HCT116 (cell line): Measurements from ENCODE around the gene SERPINA3. TPM values are rescaled to one million over a fixed set of nuclear protein-coding genes. Genes with fewer than 3 reads are reported as not detected.

Source experiments
- ATAC-seq: fragments of 200-7000 bp; cut with Tn5 transposase; 2 replicates; pipeline ENCODE4 v1.9.1; 2020; ENCODE audit warnings: mild to moderate bottlenecking, moderate library complexity
- BruUV-seq: library from RNA; stranded (reverse); fragments of 400-500 nt; replicated peaks from 2 replicates; lab custom pipeline; 2021; lab: Mats Ljungman, UMichigan
- CTCF ChIA-PET: fragments of 300-600 bp; sonication (Branson Sonifier 250); formaldehyde crosslinking; loops from one replicate; lab custom pipeline; 2021; ENCODE audit warnings: antibody characterized with exemption; lab: Charles Lee
- POLR2A ChIA-PET: fragments of 300-600, 350-600 bp; sonication (Branson Sonifier 250); formaldehyde crosslinking; loops from one replicate; lab custom pipeline; 2021; ENCODE audit warnings: antibody characterized with exemption; lab: Charles Lee
- RAD21 ChIA-PET, 2 experiments: fragments of 300-600 bp; sonication (Branson Sonifier 250); formaldehyde crosslinking; loops; one replicate each; lab custom pipeline; 2023; ENCODE audit warnings: low total read pairs in 2 of 2; ENCODE audit not compliant: uncharacterized antibody in 2 of 2, unreplicated experiment in 2 of 2, low non-redundant PET in 1 of 2; lab: Charles Lee
- DNase-seq: peaks from one replicate; pipeline ENCODE4 v3.0.0-alpha.2; 2010; ENCODE audit warnings: low read depth, low spot score
- H2AFZ ChIP-seq: fragments of 200-600 bp; shearing (Covaris generic), sonication (generic); 2 replicates; pipeline ENCODE4 v1.6.1; 2017; ENCODE audit warnings: low read depth, mixed run types, mixed read lengths, antibody characterized with exemption, low read length; ENCODE audit not compliant: poor library complexity, severe bottlenecking
- H3K27ac ChIP-seq: 2 replicates; pipeline ENCODE4 v1.5.1; 2012; ENCODE audit warnings: low read depth, low read length
- H3K27me3 ChIP-seq: fragments of 200-600 bp; sonication (generic); 2 replicates; pipeline ENCODE4 v1.6.1; 2016; ENCODE audit warnings: mixed run types, low read length, mixed read lengths; ENCODE audit not compliant: insufficient read depth
- H3K36me3 ChIP-seq, 2 experiments: fragments of 200-500 bp in 1 of 2; fragments of 200-600 bp in 1 of 2; sonication (Bioruptor generic) in 1 of 2; sonication (generic) in 1 of 2; 2 replicates each; pipeline versions ENCODE4 v1.5.1 to v1.6.1; 2014 to 2016; ENCODE audit warnings: low read length in 2 of 2, inconsistent platforms in 1 of 2, mixed read lengths in 1 of 2, mixed run types in 1 of 2; ENCODE audit not compliant: insufficient read depth in 2 of 2, control insufficient read depth in 1 of 2
- H3K4me1 ChIP-seq, 2 experiments: fragments of 200-600 bp in 1 of 2; sonication (generic) in 1 of 2; 2 replicates each; pipeline versions ENCODE4 v1.5.1 to v1.6.1; 2012 to 2017; ENCODE audit warnings: low read length in 2 of 2, inconsistent platforms in 1 of 2, mild to moderate bottlenecking in 1 of 2, mixed read lengths in 1 of 2, mixed run types in 1 of 2, moderate library complexity in 1 of 2; ENCODE audit not compliant: insufficient read depth in 2 of 2, control insufficient read depth in 1 of 2
- H3K4me2 ChIP-seq: fragments of 200-600 bp; sonication (generic); 2 replicates; pipeline ENCODE4 v1.6.1; 2017; ENCODE audit warnings: mixed run types, low read length, mixed read lengths
- H3K4me3 ChIP-seq, 2 experiments: fragments of 200-600 bp in 1 of 2; sonication (generic) in 1 of 2; replicated peaks in 1 of 2; 2 replicates each; pipeline ENCODE4 v1.5.1; 2011 to 2016; ENCODE audit warnings: low read length in 2 of 2, control low read depth in 1 of 2, low read depth in 1 of 2, mild to moderate bottlenecking in 1 of 2, mixed read lengths in 1 of 2, mixed run types in 1 of 2
- H3K79me2 ChIP-seq: fragments of 200-600 bp; sonication (generic); 2 replicates; pipeline ENCODE4 v1.6.1; 2017; ENCODE audit warnings: mild to moderate bottlenecking, mixed run types, low read length, moderate library complexity, mixed read lengths; ENCODE audit not compliant: insufficient read depth
- H3K9ac ChIP-seq: fragments of 200-600 bp; sonication (generic); 2 replicates; pipeline ENCODE4 v1.6.1; 2016; ENCODE audit warnings: low read length, mixed read lengths
- H3K9me2 ChIP-seq: fragments of 200-600 bp; sonication (generic), shearing (Covaris generic); 2 replicates; pipeline ENCODE4 v1.6.1; 2017; ENCODE audit warnings: mixed run types, mild to moderate bottlenecking, moderate library complexity; ENCODE audit not compliant: insufficient read depth
- H3K9me3 ChIP-seq, 2 experiments: fragments of 200-500 bp in 1 of 2; fragments of 200-600 bp in 1 of 2; sonication (Bioruptor generic) in 1 of 2; sonication (generic) in 1 of 2; 2 replicates each; pipeline ENCODE4 v1.6.1; 2014 to 2017; ENCODE audit warnings: low read length in 2 of 2, mixed read lengths in 2 of 2, inconsistent platforms in 1 of 2, low read depth in 1 of 2, mild to moderate bottlenecking in 1 of 2, mixed run types in 1 of 2, moderate library complexity in 1 of 2; ENCODE audit not compliant: control insufficient read depth in 1 of 2, insufficient read depth in 1 of 2
- H4K20me1 ChIP-seq: fragments of 200-600 bp; sonication (generic), shearing (Covaris generic); 2 replicates; pipeline ENCODE4 v1.6.1; 2017; ENCODE audit warnings: mixed run types, mild to moderate bottlenecking, moderate library complexity; ENCODE audit not compliant: insufficient read depth
- CBX3 ChIP-seq: IDR thresholded peaks from 2 replicates; pipeline ENCODE4 v1.6.1; 2012; ENCODE audit warnings: low read depth
- CTCF ChIP-seq, 3 experiments: fragments of 200-600 bp in 1 of 3; sonication (generic) in 1 of 3; IDR thresholded peaks in 2 of 3; conservative IDR thresholded peaks in 1 of 3; 2 replicates each; pipeline ENCODE4 v1.5.1; 2012 to 2017; ENCODE audit warnings: low read depth in 2 of 3, low read length in 2 of 3, antibody characterized with exemption in 1 of 3, borderline replicate concordance in 1 of 3, control low read depth in 1 of 3, mild to moderate bottlenecking in 1 of 3, mixed read lengths in 1 of 3, mixed run types in 1 of 3, moderate library complexity in 1 of 3; ENCODE audit not compliant: insufficient read depth in 1 of 3
- ELF1 ChIP-seq: IDR thresholded peaks from 2 replicates; pipeline ENCODE4 v1.6.1; 2012; ENCODE audit warnings: low read depth, borderline replicate concordance
- EZH2phosphoT487 ChIP-seq: fragments of 200-600 bp; IDR thresholded peaks from 2 replicates; pipeline ENCODE4 v1.6.1; 2018; ENCODE audit warnings: antibody characterized with exemption, borderline replicate concordance
- FOSL1 ChIP-seq: IDR thresholded peaks from 2 replicates; pipeline ENCODE4 v1.6.1; 2012; ENCODE audit warnings: low read depth
- POLR2AphosphoS5 ChIP-seq: IDR thresholded peaks from 2 replicates; pipeline ENCODE4 v1.6.1; 2011; ENCODE audit warnings: mild to moderate bottlenecking, low read depth, low read length, moderate library complexity
- SP1 ChIP-seq: IDR thresholded peaks from 2 replicates; pipeline ENCODE4 v1.6.1; 2012; ENCODE audit warnings: low read depth
- TCF7L2 ChIP-seq: IDR thresholded peaks from 2 replicates; pipeline ENCODE4 v1.7.0; 2011; ENCODE audit warnings: borderline replicate concordance, inconsistent platforms; ENCODE audit not compliant: insufficient read depth, insufficient read length; ENCODE audit errors: extremely low read depth
- YY1 ChIP-seq: IDR thresholded peaks from 2 replicates; pipeline ENCODE4 v1.6.1; 2011; ENCODE audit warnings: low read length, low read depth, moderate library complexity, mild to moderate bottlenecking; ENCODE audit not compliant: insufficient replicate concordance; ENCODE audit errors: extremely low read depth
- ZBTB33 ChIP-seq: IDR thresholded peaks from 2 replicates; pipeline ENCODE4 v1.6.1; 2011; ENCODE audit warnings: mild to moderate bottlenecking, low read length, moderate library complexity; ENCODE audit not compliant: insufficient replicate concordance; ENCODE audit errors: extremely low read depth
- ZFX ChIP-seq: fragments of 450-650 bp; IDR thresholded peaks from 2 replicates; pipeline ENCODE4 v1.6.1; 2017
- intact Hi-C: fragments of 100-400 bp; cut with micrococcal nuclease; formaldehyde crosslinking; loops from 2 replicates; pipeline ENCODE4 v1.10.0; 2022
- total RNA-seq: library from RNA; stranded (reverse); gene quantifications from one replicate; pipeline ENCODE4 v1.2.1, GENCODE V29; 2021; ENCODE audit not compliant: unreplicated experiment

Gene SERPINA3
- total RNA-seq, 1 experiment from 2014 or later, result 4.3 TPM

- ChIA-PET POLR2A (no interaction called here), CTCF (no interaction called here), RAD21 (no interaction called here)
- Histone ChIP-seq H3K27ac (no peak overlapping the region), H3K4me2 (no peak overlapping the region), H3K9me3 (peaks cover 3 to 10% of the 10 kb centered on the region in 2 experiments; a peak in 2 of 4 replicates), H3K9ac (no peak overlapping the region), H4K20me1 (no peaks in the 10 kb centered on the region), H2AFZ (no peak overlapping the region), H3K4me3 (no peak overlapping the region), H3K9me2 (no peaks in the 10 kb centered on the region), H3K79me2 (no peaks in the 10 kb centered on the region), H3K4me1 (peaks cover 0 to 2% of the 10 kb centered on the region in 2 experiments; a peak in 2 of 4 replicates), H3K27me3 (no peaks in the 10 kb centered on the region), H3K36me3 (no peaks in the 10 kb centered on the region)
- TF ChIP-seq ZFX (no peak), CBX3 (peak; percentile 88)
- ATAC-seq, result no peak
- intact Hi-C loops, result no loop called here
- DNase-seq, result no peak
- no TSS peak for BruUV-seq
Observed at GRCh38 chr14:94617988-94618822, 6.0 kb downstream of the SERPINA3 start.

- H3K9me3 ChIP-seq, result peaks cover 3 to 10% of the 10 kb centered on the region in 2 experiments; a peak in 2 of 4 replicates
- H3K27ac ChIP-seq, result no peak overlapping the region
- no peak overlapping the region for H3K9ac ChIP-seq
- ChIA-PET CTCF (no interaction called here), RAD21 (no interaction called here), POLR2A (no interaction called here)
- H3K9me2 ChIP-seq, result no peaks in the 10 kb centered on the region
- intact Hi-C loops, result no loop called here
- no peak for TF ChIP-seq ELF1
- TF ChIP-seq SP1, result no peak
- TF ChIP-seq ZFX, result no peak
- TF ChIP-seq TCF7L2, result no peak
- no peak for TF ChIP-seq EZH2phosphoT487
- no peak for TF ChIP-seq POLR2AphosphoS5
- no peak for TF ChIP-seq YY1
- no peak for TF ChIP-seq CTCF (IDR thresholded peaks at IDR 0.05 in 2 of 3, conservative IDR thresholded peaks at IDR 0.05 in 1 of 3; ENCODE audit: borderline replicate concordance in 1 of 3, insufficient read depth in 1 of 3, low read depth in 2 of 3, low read length in 2 of 3)
- TF ChIP-seq ZBTB33, result no peak
- TF ChIP-seq FOSL1, result no peak
- ATAC-seq (no peak), DNase-seq (no peak)
- no peaks in the 10 kb centered on the region for H3K36me3 ChIP-seq
- BruUV-seq, result no TSS peak
- H3K79me2 ChIP-seq, result no peaks in the 10 kb centered on the region
- no peaks in the 10 kb centered on the region for H4K20me1 ChIP-seq
- H3K27me3 ChIP-seq, result peaks cover 2% of the 10 kb centered on the region; the same call in 1 of the 2 replicates
- no peak overlapping the region for H3K4me3 ChIP-seq
- no peaks in the 10 kb centered on the region for H3K4me1 ChIP-seq
- no peak overlapping the region for H3K4me2 ChIP-seq
- H2AFZ ChIP-seq, result no peak overlapping the region
Observed at GRCh38 chr14:94619297-94619696, 7.1 kb downstream of the SERPINA3 start.
